Endothelial cell of umbilical vein (primary cell): ENCODE data around the gene KRTAP19-6. TPM values are rescaled to one million over a fixed set of nuclear protein-coding genes. Genes with fewer than 3 reads are reported as not detected.

Experiments used
- Bru-seq: library from RNA; stranded (reverse); fragments of 400-500 nt; gene quantifications from one replicate; lab custom pipeline; 2021; lab: Mats Ljungman, UMichigan
- BruChase-seq, 2 experiments: library from RNA; stranded (reverse); fragments of 400-500 nt; gene quantifications; one replicate each; lab custom pipeline; 2021; lab: Mats Ljungman, UMichigan
- BruUV-seq: library from RNA; stranded (reverse); fragments of 400-500 nt; replicated peaks from 2 replicates; lab custom pipeline; 2021; lab: Mats Ljungman, UMichigan
- CTCF ChIA-PET: fragments of 300-600, 350-600 bp; sonication (Branson Sonifier 250); formaldehyde crosslinking; loops from one replicate; lab custom pipeline; 2021; ENCODE audit warnings: antibody characterized with exemption, inconsistent platforms; lab: Charles Lee
- POLR2A ChIA-PET: fragments of 300-600, 350-600 bp; sonication (Branson Sonifier 250); formaldehyde crosslinking; loops from one replicate; lab custom pipeline; 2021; ENCODE audit warnings: antibody characterized with exemption, inconsistent platforms; lab: Charles Lee
- DNase-seq: peaks from one replicate; pipeline ENCODE4 v3.0.0-alpha.2; 2011; ENCODE audit warnings: low read depth, low spot score
- FAIRE-seq: peaks from 2 replicates; lab custom pipeline; 2011; peaks lifted over from hg19 to GRCh38; lab: Jason Lieb, UNC
- H2AFZ ChIP-seq: 2 replicates; pipeline ENCODE4 v1.6.0; 2012; ENCODE audit warnings: low read depth, low read length, control low read depth, inconsistent platforms
- H3K27ac ChIP-seq: 2 replicates; pipeline ENCODE4 v1.5.1; 2011; ENCODE audit warnings: low read depth, mild to moderate bottlenecking, control low read depth, low read length, moderate library complexity; ENCODE audit not compliant: insufficient read depth
- H3K27me3 ChIP-seq, 2 experiments: 2 replicates each; pipeline versions ENCODE4 v1.6.0 to v1.6.1; 2011; ENCODE audit warnings: low read length in 2 of 2, mixed read lengths in 1 of 2; ENCODE audit not compliant: control insufficient read depth in 2 of 2, insufficient read depth in 2 of 2
- H3K36me3 ChIP-seq, 2 experiments: 2 replicates in 1 of 2; 3 replicates in 1 of 2; pipeline ENCODE4 v1.5.1; 2011; ENCODE audit warnings: low read length in 2 of 2, mild to moderate bottlenecking in 1 of 2, moderate library complexity in 1 of 2; ENCODE audit not compliant: control insufficient read depth in 2 of 2, insufficient read depth in 2 of 2; ENCODE audit errors: extremely low read depth in 1 of 2
- H3K4me1 ChIP-seq: 3 replicates; pipeline ENCODE4 v1.5.1; 2011; ENCODE audit warnings: mild to moderate bottlenecking, low read length; ENCODE audit not compliant: control insufficient read depth, insufficient read depth; ENCODE audit errors: extremely low read depth
- H3K4me2 ChIP-seq: 2 replicates; pipeline ENCODE4 v1.6.1; 2011; ENCODE audit warnings: low read length, control low read depth, mixed read lengths; ENCODE audit not compliant: insufficient read depth
- H3K4me3 ChIP-seq, 3 experiments: fragments of 200-600 bp in 1 of 3; sonication (generic), shearing (Covaris generic) in 1 of 3; replicated peaks in 1 of 3; 2 replicates each; pipeline ENCODE4 v1.5.1; 2011 to 2016; ENCODE audit warnings: control low read depth in 3 of 3, low read length in 3 of 3, mild to moderate bottlenecking in 2 of 3, inconsistent platforms in 1 of 3, low read depth in 1 of 3, moderate library complexity in 1 of 3; ENCODE audit not compliant: insufficient read depth in 1 of 3
- H3K79me2 ChIP-seq: 2 replicates; pipeline ENCODE4 v1.6.0; 2012; ENCODE audit warnings: low read length, inconsistent platforms; ENCODE audit not compliant: control insufficient read depth, insufficient read depth
- H3K9ac ChIP-seq: replicated peaks from 2 replicates; pipeline ENCODE3; 2011; ENCODE audit warnings: low read length, control low read depth; ENCODE audit not compliant: insufficient read depth; ENCODE audit errors: extremely low read depth
- H3K9me1 ChIP-seq: replicated peaks from 3 replicates; pipeline ENCODE4 v1.6.0; 2011; ENCODE audit warnings: mild to moderate bottlenecking, low read length; ENCODE audit not compliant: control insufficient read depth, insufficient read depth; ENCODE audit errors: extremely low read depth
- H3K9me3 ChIP-seq: replicated peaks from 2 replicates; pipeline ENCODE4 v1.5.1; 2012; ENCODE audit warnings: low read length, inconsistent platforms; ENCODE audit not compliant: control insufficient read depth, insufficient read depth
- H4K20me1 ChIP-seq: replicated peaks from 2 replicates; pipeline ENCODE3; 2011; ENCODE audit warnings: mild to moderate bottlenecking, low read length; ENCODE audit not compliant: control insufficient read depth, insufficient read depth; ENCODE audit errors: extremely low read depth
- CTCF ChIP-seq, 2 donors: IDR thresholded peaks; 1 replicate in 1 of 2; 2 replicates in 1 of 2; pipeline ENCODE4 v1.5.1; 2011; ENCODE audit warnings: low read length in 2 of 2, mild to moderate bottlenecking in 2 of 2, moderate library complexity in 2 of 2, control low read depth in 1 of 2, inconsistent platforms in 1 of 2, low read depth in 1 of 2; ENCODE audit not compliant: insufficient read depth in 1 of 2; ENCODE audit errors: extremely low read depth in 1 of 2
- EZH2 ChIP-seq: IDR thresholded peaks from 2 replicates; pipeline ENCODE4 v1.6.1; 2012; ENCODE audit warnings: borderline replicate concordance, low read depth, mild to moderate bottlenecking, moderate library complexity, low read length, inconsistent platforms; ENCODE audit not compliant: severe bottlenecking
- FOS ChIP-seq: IDR thresholded peaks from 2 replicates; pipeline ENCODE4 v1.6.1; 2011; ENCODE audit warnings: mild to moderate bottlenecking, low read length, moderate library complexity, borderline replicate concordance; ENCODE audit not compliant: insufficient read depth
- GATA2 ChIP-seq: IDR thresholded peaks from 2 replicates; pipeline ENCODE4 v1.7.0; 2011; ENCODE audit warnings: low read depth, mild to moderate bottlenecking, moderate library complexity, mixed read lengths, low read length; ENCODE audit not compliant: insufficient read length, insufficient read depth
- JUN ChIP-seq: IDR thresholded peaks from 2 replicates; pipeline ENCODE4 v1.6.1; 2011; ENCODE audit warnings: borderline replicate concordance, low read depth; ENCODE audit not compliant: insufficient read length, insufficient read depth
- MAX ChIP-seq: IDR thresholded peaks from 2 replicates; pipeline ENCODE4 v1.6.1; 2011; ENCODE audit not compliant: insufficient read depth, insufficient read length
- MYC ChIP-seq: IDR thresholded peaks from one replicate; pipeline ENCODE4 v1.6.1; 2011; ENCODE audit warnings: mild to moderate bottlenecking, low read depth, low read length
- POLR2A ChIP-seq: IDR thresholded peaks from 2 replicates; pipeline ENCODE4 v1.6.1; 2012; ENCODE audit warnings: low read depth, mild to moderate bottlenecking, control low read depth, low read length
- dilution Hi-C: fragments of 300-500 bp; cut with MboI; formaldehyde crosslinking; loops from one replicate; pipeline ENCODE4 v1.15.0; 2019; ENCODE audit warnings: low sequenced_read_pairs; ENCODE audit not compliant: extremely low pct_ligation_motif_present
- intact Hi-C: fragments of 100-400 bp; cut with micrococcal nuclease; formaldehyde crosslinking; loops from one replicate; pipeline ENCODE4 v1.10.0; 2022
- long read RNA-seq: library from polyadenylated mRNA; stranded (forward); transcript quantifications from one replicate; pipeline ENCODE4 v2.0.0, GENCODE V29; 2021
- polyA minus RNA-seq, 3 experiments: library from RNA; depleted of rRNA, polyadenylated mRNA; stranded (reverse); fragments of >200 nt; gene quantifications; 1 replicate in 1 of 3; 2 replicates in 2 of 3; pipeline ENCODE4 v1.2.3, GENCODE V29; 2011
- polyA plus RNA-seq, 4 experiments: library from polyadenylated mRNA; depleted of rRNA in 3 of 4; stranded (reverse) in 3 of 4; unstranded in 1 of 4; fragments of >200 nt; gene quantifications; 2 replicates each; pipeline versions ENCODE4 v1.2.1 to v1.2.3, GENCODE V29; 2011 to 2012; ENCODE audit warnings: missing spikeins in 1 of 4
- total RNA-seq: library from RNA; stranded (reverse); gene quantifications from 2 replicates; pipeline ENCODE4 v1.2.3, GENCODE V29; 2021

Gene KRTAP19-6
- not detected in 2 replicates for total RNA-seq
- polyA plus RNA-seq = not detected in 2 replicates
- polyA plus RNA-seq (2011; cell fraction: cytosol; rRNA removed) = not detected in 2 replicates
- not detected in 2 replicates for polyA plus RNA-seq (2011; cell fraction: nucleus; rRNA removed)
- polyA plus RNA-seq (2012) = not detected in 2 replicates
- polyA minus RNA-seq = not detected in 2 replicates
- not detected for polyA minus RNA-seq (2011; cell fraction: cytosol; rRNA and poly(A)+ RNA removed)
- polyA minus RNA-seq (2011; cell fraction: nucleus; rRNA and poly(A)+ RNA removed) = not detected in 2 replicates
- not detected for Bru-seq, nascent RNA
- not detected for BruChase-seq, experiment 1, labeled RNA remaining after a 6-hour chase
- not detected for BruChase-seq, experiment 2, labeled RNA remaining after a 2-hour chase
- long read RNA-seq = 0 reads

GRCh38 chr21:30541764-30542163 is at the start of gene KRTAP19-6:
TSS of gene KRTAP19-6 (minus strand) at chr21:30541864. CDS start at chr21:30541833, 31 bp downstream.
- Histone ChIP-seq H3K9me3 (peaks cover 5% of the 10 kb centered on the region), H3K36me3 (no peaks in the 10 kb centered on the region), H3K4me2 (no peak within 1 kb of the TSS), H4K20me1 (no peaks in the 10 kb centered on the region), H3K4me1 (no peaks in the 10 kb centered on the region), H3K27me3 (no peaks in the 10 kb centered on the region), H3K9me1 (no peaks in the 10 kb centered on the region), H2AFZ (no peak within 1 kb of the TSS), H3K4me3 (no peak within 1 kb of the TSS), H3K79me2 (no peaks in the 10 kb centered on the region), H3K27ac (no peak within 1 kb of the TSS), H3K9ac (no peak within 1 kb of the TSS)
- POLR2A ChIA-PET = no interaction called here
- dilution Hi-C loops = no loop called here
- TF ChIP-seq POLR2A (no peak), CTCF (IDR thresholded peaks at IDR 0.05; ENCODE audit: extremely low read depth in 1 of 2, insufficient read depth in 1 of 2, low read depth in 1 of 2, low read length in 2 of 2) (no peak), EZH2 (no peak), GATA2 (no peak)
- intact Hi-C loops = no loop called here
- CTCF ChIA-PET = no interaction called here
- no TSS peak for BruUV-seq
- DNase-seq = no peak
- no peak for FAIRE-seq

GRCh38 chr21:30590297-30590696 is 48.6 kb upstream of the KRTAP19-6 start, which contains the start of gene KRTAP22-2:
TSS of gene KRTAP22-2 (minus strand) at chr21:30590397.
- TF ChIP-seq EZH2 (no peak), MYC (no peak), FOS (no peak), JUN (no peak), POLR2A (no peak), MAX (no peak)
- ChIA-PET CTCF (no interaction called here), POLR2A (no interaction called here)
- intact Hi-C loops = no loop called here
- Histone ChIP-seq H3K9ac (no peak within 1 kb of the TSS), H4K20me1 (no peaks in the 10 kb centered on the region), H3K9me1 (no peaks in the 10 kb centered on the region), H3K27ac (no peak within 1 kb of the TSS), H3K9me3 (peaks cover 6% of the 10 kb centered on the region), H3K27me3 (no peaks in the 10 kb centered on the region), H3K4me3 (no peak within 1 kb of the TSS), H3K36me3 (no peaks in the 10 kb centered on the region), H3K79me2 (no peaks in the 10 kb centered on the region), H3K4me2 (no peak within 1 kb of the TSS), H2AFZ (no peak within 1 kb of the TSS), H3K4me1 (no peaks in the 10 kb centered on the region)
- FAIRE-seq (no peak), DNase-seq (no peak)
- dilution Hi-C loops = no loop called here
- no TSS peak for BruUV-seq
